Suprapubic skin (tissue), 4 donors: ENCODE results near the gene GFPT2. TPM values are rescaled to one million over a fixed set of nuclear protein-coding genes. Genes with fewer than 3 reads are reported as not detected.

Experiments
- DNase-seq, 2 donors: peaks; one replicate each; pipeline ENCODE4 v3.0.0-alpha.2; 2019; ENCODE audit warnings: low spot score in 2 of 2
- H3K27ac ChIP-seq: fragments of 200-600 bp; sonication (generic); one replicate; pipeline ENCODE4 v1.5.1; 2019
- H3K27me3 ChIP-seq: fragments of 200-600 bp; sonication (generic); one replicate; pipeline ENCODE4 v1.5.1; 2019
- H3K36me3 ChIP-seq: fragments of 200-600 bp; sonication (generic); one replicate; pipeline ENCODE4 v1.5.1; 2019
- H3K4me1 ChIP-seq: fragments of 200-600 bp; sonication (generic); one replicate; pipeline ENCODE4 v1.5.1; 2019
- H3K4me3 ChIP-seq: fragments of 200-600 bp; sonication (generic); one replicate; pipeline ENCODE4 v1.5.1; 2019; ENCODE audit warnings: mild to moderate bottlenecking
- H3K9me3 ChIP-seq: fragments of 200-600 bp; sonication (generic); one replicate; pipeline ENCODE4 v1.5.1; 2019
- CTCF ChIP-seq, 2 donors: fragments of 200-600 bp in 1 of 2; fragments of 450-650 bp in 1 of 2; sonication (generic) in 1 of 2; IDR thresholded peaks; one replicate each; pipeline ENCODE4 v1.5.1; 2016 to 2019; ENCODE audit warnings: antibody characterized with exemption in 2 of 2, mild to moderate bottlenecking in 1 of 2, moderate library complexity in 1 of 2
- EP300 ChIP-seq: sonication (generic); formaldehyde crosslinking; IDR thresholded peaks from one replicate; pipeline ENCODE4 v1.6.1; 2017; ENCODE audit warnings: antibody characterized with exemption
- POLR2A ChIP-seq, 2 donors: fragments of 450-650 bp; IDR thresholded peaks; one replicate each; pipeline ENCODE4 v1.6.1; 2017; ENCODE audit warnings: antibody characterized with exemption in 2 of 2, mild to moderate bottlenecking in 2 of 2, moderate library complexity in 2 of 2
- POLR2AphosphoS5 ChIP-seq, 3 donors: sonication (generic); formaldehyde crosslinking; IDR thresholded peaks; one replicate each; pipeline ENCODE4 v1.6.1; 2017; ENCODE audit warnings: antibody characterized with exemption in 3 of 3
- WGBS: methylation state at CpG from one replicate; pipeline ENCODE4 v1.1.5; 2018; 5-methylcytosine and 5-hydroxymethylcytosine counted together
- total RNA-seq, 4 donors: library from RNA; depleted of rRNA; stranded (reverse); fragments of >200 nt; gene quantifications; one replicate each; pipeline ENCODE4 v1.1.0, GENCODE V29; 2016

Gene GFPT2
- total RNA-seq, 4 donors from 2014 or later = 2.9 to 6.9 (median 4.3) TPM

GRCh38 chr5:180338001-180338707 lies 15.0 kb downstream of the GFPT2 start:
- Histone ChIP-seq H3K27ac (no peak overlapping the region), H3K9me3 (no peaks in the 10 kb centered on the region), H3K4me3 (no peak overlapping the region), H3K36me3 (peaks cover 19% of the 10 kb centered on the region), H3K27me3 (no peaks in the 10 kb centered on the region), H3K4me1 (peaks cover 1% of the 10 kb centered on the region)
- DNase-seq = no peak
- WGBS = 90% methylated on average over 22 of the region's 22 CpGs
- TF ChIP-seq POLR2A (IDR thresholded peaks at IDR 0.05) (no peak), EP300 (no peak), POLR2AphosphoS5 (IDR thresholded peaks at IDR 0.05) (no peak), CTCF (IDR thresholded peaks at IDR 0.05) (no peak)

- WGBS = 93% methylated on average over 34 of the region's 34 CpGs
- Histone ChIP-seq H3K4me3 (no peak overlapping the region), H3K9me3 (no peaks in the 10 kb centered on the region), H3K36me3 (peaks cover 19% of the 10 kb centered on the region), H3K27me3 (no peaks in the 10 kb centered on the region), H3K27ac (no peak overlapping the region), H3K4me1 (peaks cover 13% of the 10 kb centered on the region)
- TF ChIP-seq POLR2AphosphoS5 (IDR thresholded peaks at IDR 0.05) (no peak), POLR2A (IDR thresholded peaks at IDR 0.05) (no peak), EP300 (no peak), CTCF (IDR thresholded peaks at IDR 0.05) (no peak)
- DNase-seq = no peak
Observed at GRCh38 chr5:180336234-180337020, 16.7 kb downstream of the GFPT2 start.

GRCh38 chr5:180335614-180336233 lies 17.4 kb downstream of the GFPT2 start:
- Histone ChIP-seq H3K4me1 (peaks cover 13% of the 10 kb centered on the region), H3K4me3 (no peak overlapping the region), H3K9me3 (no peaks in the 10 kb centered on the region), H3K27me3 (no peaks in the 10 kb centered on the region), H3K27ac (no peak overlapping the region), H3K36me3 (peaks cover 19% of the 10 kb centered on the region)
- WGBS = 98% methylated on average over 18 of the region's 19 CpGs
- TF ChIP-seq EP300 (no peak), CTCF (IDR thresholded peaks at IDR 0.05) (no peak), POLR2A (IDR thresholded peaks at IDR 0.05) (no peak), POLR2AphosphoS5 (IDR thresholded peaks at IDR 0.05) (no peak)
- DNase-seq = no peak

GRCh38 chr5:180334751-180335613 lies 18.2 kb downstream of the GFPT2 start:
- Histone ChIP-seq H3K27ac (peak overlapping the region; percentile 61), H3K27me3 (no peaks in the 10 kb centered on the region), H3K36me3 (peaks cover 19% of the 10 kb centered on the region), H3K4me3 (no peak overlapping the region), H3K9me3 (no peaks in the 10 kb centered on the region), H3K4me1 (peaks cover 13% of the 10 kb centered on the region)
- DNase-seq = no peak
- TF ChIP-seq CTCF (IDR thresholded peaks at IDR 0.05) (no peak), POLR2AphosphoS5 (IDR thresholded peaks at IDR 0.05) (no peak), POLR2A (IDR thresholded peaks at IDR 0.05) (no peak), EP300 (no peak)
- 84% methylated on average over 11 of the region's 15 CpGs for WGBS
